Heart right ventricle (tissue), 16 donors: ENCODE results near the gene PLEKHG3. TPM values are rescaled to one million over a fixed set of nuclear protein-coding genes. Genes with fewer than 3 reads are reported as not detected.

Experiments used
- ATAC-seq, 8 donors: fragments of 200-7000 bp; cut with Tn5 transposase; one replicate each; pipeline ENCODE4 v1.9.1; 2020; ENCODE audit warnings: mild to moderate bottlenecking in 8 of 8, moderate library complexity in 8 of 8, moderate number of reproducible peaks in 1 of 8
- DNase-seq, 2 donors: peaks; one replicate each; pipeline ENCODE4 v3.0.0-alpha.2; 2020
- H3K27ac ChIP-seq, 10 donors: fragments of 200-600 bp; sonication (generic) in 2 of 10; one replicate each; pipeline versions ENCODE4 v1.5.0 to v1.8.0; 2020 to 2022; ENCODE audit warnings: mild to moderate bottlenecking in 3 of 10
- H3K27me3 ChIP-seq, 7 donors: fragments of 200-600 bp; one replicate each; pipeline ENCODE4 v1.8.0; 2021 to 2022; ENCODE audit warnings: mild to moderate bottlenecking in 2 of 7
- H3K36me3 ChIP-seq, 9 donors: fragments of 200-600 bp; sonication (generic) in 1 of 9; one replicate each; pipeline versions ENCODE4 v1.5.0 to v1.8.0; 2020 to 2022; ENCODE audit warnings: mild to moderate bottlenecking in 2 of 9
- H3K4me1 ChIP-seq, 9 donors: fragments of 200-600 bp; sonication (generic) in 1 of 9; one replicate each; pipeline versions ENCODE4 v1.5.0 to v1.8.0; 2020 to 2022; ENCODE audit warnings: mild to moderate bottlenecking in 4 of 9
- H3K4me3 ChIP-seq, 10 donors: fragments of 200-600 bp; sonication (generic) in 2 of 10; one replicate each; pipeline versions ENCODE4 v1.5.0 to v1.8.0; 2020 to 2022; ENCODE audit warnings: mild to moderate bottlenecking in 7 of 10, moderate library complexity in 2 of 10
- H3K9me3 ChIP-seq, 11 donors: fragments of 200-600 bp in 10 of 11; sonication (generic) in 2 of 11; one replicate each; pipeline versions ENCODE4 v1.5.0 to v1.8.0; 2013 to 2022; ENCODE audit warnings: mild to moderate bottlenecking in 2 of 11, control low read depth in 1 of 11, moderate library complexity in 1 of 11
- CTCF ChIP-seq, 9 donors: fragments of 200-600 bp; sonication (generic) in 2 of 9; IDR thresholded peaks; one replicate each; pipeline versions ENCODE4 v1.5.0 to v1.8.0; 2021 to 2022; ENCODE audit warnings: antibody characterized with exemption in 9 of 9, mild to moderate bottlenecking in 5 of 9, moderate library complexity in 1 of 9
- WGBS, 2 donors: extraction: QIAGEN DNeasy Blood & Tissue Kit; methylation state at CpG; one replicate each; pipeline ENCODE4 v1.1.7; 2013; ENCODE audit warnings: inconsistent platforms in 1 of 2; 5-methylcytosine and 5-hydroxymethylcytosine counted together
- intact Hi-C, 10 donors: fragments of 100-400 bp; cut with DNase I; formaldehyde crosslinking; loops; one replicate each; pipeline versions ENCODE4 v1.11.1 to v1.14.2; 2022
- polyA plus RNA-seq, 2 donors: library from polyadenylated mRNA; stranded (reverse); fragments of 200-250 nt; gene quantifications; one replicate each; pipeline ENCODE4 v1.2.3, GENCODE V29; 2013
- total RNA-seq, 10 donors: library from RNA; stranded (reverse); fragmentation: NEBNext Ultra II Directional in 3 of 10; extraction: Animal tissue kit (Norgen Biotek cat#: 25700) in 3 of 10; gene quantifications; one replicate each; pipeline versions ENCODE4 v1.2.1 to v1.2.4, GENCODE V29; 2021 to 2023
- donor health status: Arrhythmogenic right ventricular cardiomyopathy.
- donor health status: ischemic (EF 13 %, LVEDD 7.1; RV severe dilation, severe dysfunction).
- donor health status: healthy with polysubstance abuse.
- donor health status: DM: no; HTN: yes; CAD: no.
- donor health status: DM: no; HTN: no; CAD: no.
- donor health status: ischemic (EF 25% LVEDD 6.9; RV normal size, moderate dysfunction).
- donor health status: ischemic (EF 25% LVEDD 5.7; RV mildly dilated, moderate dysfunction).
- donor health status: healthy.
- donor health status: DM: yes; HTN: yes; CAD: no.
- donor health status: Ischemic cardiomyopathy.
- donor health status: ischemic (EF 35%, LVEDD 5.7; RV mildly dilated, moderate dysfunction).
- donor health status: nonischemic (EF 11% LVEDD 7.7; RV severe dilation, severe dysfunction).
- donor health status: DM: yes; HTN: yes; CAD: no.
- donor health status: PGD.
- donor health status: ischemic (EF 29% LVEDD 5.4; RV normal size, mild dysfunction).
- donor health status: nonischemic (EF 23%, LVEDD 6.1; RV moderate dilation, normal function).

PLEKHG3 gene
- total and polyA plus RNA-seq, 12 donors = 5.0 to 25.5 (median 15.4) TPM

- Histone ChIP-seq H3K4me3 (no peak overlapping the region), H3K4me1 (peaks cover 18 to 60% (median 41%) of the 10 kb centered on the region in 9 donors), H3K27ac (peak overlapping the region in 4 of 10 donors; percentile 22 to 55 (median 48)), H3K27me3 (no peaks in the 10 kb centered on the region), H3K36me3 (peaks cover 0 to 52% (median 28%) of the 10 kb centered on the region in 9 donors), H3K9me3 (no peaks in the 10 kb centered on the region)
- no peak for ATAC-seq
- intact Hi-C loops = loop anchor here in 1 of 10 donors (5.0 kb wide), 1 partner anchor 34 kb away; no protein-coding TSS in a partner anchor
- DNase-seq = no peak
- TF ChIP-seq CTCF (IDR thresholded peaks at IDR 0.05) = no peak
- WGBS, 2 donors = 87 to 96% methylated on average over 6 of the region's 6 CpGs
These were observed 23.9 kb downstream of the PLEKHG3 start for GRCh38 chr14:64728106-64728505.

- no peak overlapping the region for H3K4me3 ChIP-seq
- DNase-seq (no peak), ATAC-seq (no peak)
- H3K9me3 ChIP-seq = no peaks in the 10 kb centered on the region
- intact Hi-C loops = loop anchor here in 1 of 10 donors (5.0 kb wide), 1 partner anchor 33 kb away; no protein-coding TSS in a partner anchor
- H3K27ac ChIP-seq = peak overlapping the region in 6 of 10 donors; percentile 20 to 77 (median 52)
- peaks cover 15 to 54% (median 39%) of the 10 kb centered on the region in 9 donors for H3K4me1 ChIP-seq
- H3K36me3 ChIP-seq = peaks cover 0 to 59% (median 28%) of the 10 kb centered on the region in 9 donors
- TF ChIP-seq CTCF (IDR thresholded peaks at IDR 0.05) = no peak
- WGBS, 2 donors = 96 to 98% methylated on average over 10 of the region's 10 CpGs
- H3K27me3 ChIP-seq = no peaks in the 10 kb centered on the region
These were observed 24.6 kb downstream of the PLEKHG3 start for GRCh38 chr14:64728856-64729255.

GRCh38 chr14:64729386-64730060 lies 25.3 kb downstream of the PLEKHG3 start:
- Histone ChIP-seq H3K27me3 (no peaks in the 10 kb centered on the region), H3K9me3 (no peaks in the 10 kb centered on the region), H3K4me1 (peaks cover 10 to 53% (median 32%) of the 10 kb centered on the region in 9 donors), H3K27ac (peak overlapping the region in 8 of 10 donors; percentile 14 to 77 (median 48)), H3K36me3 (peaks cover 0 to 60% (median 28%) of the 10 kb centered on the region in 9 donors), H3K4me3 (no peak overlapping the region)
- TF ChIP-seq CTCF (IDR thresholded peaks at IDR 0.05) = no peak
- WGBS, 2 donors = 61 to 75% methylated on average over 5 of the region's 5 CpGs
- intact Hi-C loops = loop anchor here in 1 of 10 donors (5.0 kb wide), 1 partner anchor 33 kb away; no protein-coding TSS in a partner anchor
- DNase-seq (peak; percentile 51 to 69), ATAC-seq (peak in 7 of 8 donors; percentile 22 to 79 (median 63))

GRCh38 chr14:64730061-64730440 lies 25.8 kb downstream of the PLEKHG3 start:
- Histone ChIP-seq H3K9me3 (no peaks in the 10 kb centered on the region), H3K4me3 (no peak overlapping the region), H3K27me3 (no peaks in the 10 kb centered on the region), H3K36me3 (peaks cover 0 to 62% (median 28%) of the 10 kb centered on the region in 9 donors), H3K4me1 (peaks cover 10 to 47% (median 27%) of the 10 kb centered on the region in 9 donors), H3K27ac (peak overlapping the region in 7 of 10 donors; percentile 14 to 61 (median 33))
- no peak for ATAC-seq
- DNase-seq = no peak
- intact Hi-C loops = no loop called here
- no peak for TF ChIP-seq CTCF (IDR thresholded peaks at IDR 0.05)
- WGBS, 2 donors = 76 to 88% methylated on average over 1 of the region's 1 CpG
